GM19035 (cell line): ENCODE results near the gene PITPNB.

Experiments used
- ATAC-seq: cut with Tn5 transposase; IDR thresholded peaks from one replicate; pipeline ENCODE4 v1.9.1; 2021; ENCODE audit not compliant: unreplicated experiment

PITPNB gene

GRCh38 chr22:27835446-27835845 is 83.6 kb downstream of the PITPNB start:
- ATAC-seq = no peak

DNA sequence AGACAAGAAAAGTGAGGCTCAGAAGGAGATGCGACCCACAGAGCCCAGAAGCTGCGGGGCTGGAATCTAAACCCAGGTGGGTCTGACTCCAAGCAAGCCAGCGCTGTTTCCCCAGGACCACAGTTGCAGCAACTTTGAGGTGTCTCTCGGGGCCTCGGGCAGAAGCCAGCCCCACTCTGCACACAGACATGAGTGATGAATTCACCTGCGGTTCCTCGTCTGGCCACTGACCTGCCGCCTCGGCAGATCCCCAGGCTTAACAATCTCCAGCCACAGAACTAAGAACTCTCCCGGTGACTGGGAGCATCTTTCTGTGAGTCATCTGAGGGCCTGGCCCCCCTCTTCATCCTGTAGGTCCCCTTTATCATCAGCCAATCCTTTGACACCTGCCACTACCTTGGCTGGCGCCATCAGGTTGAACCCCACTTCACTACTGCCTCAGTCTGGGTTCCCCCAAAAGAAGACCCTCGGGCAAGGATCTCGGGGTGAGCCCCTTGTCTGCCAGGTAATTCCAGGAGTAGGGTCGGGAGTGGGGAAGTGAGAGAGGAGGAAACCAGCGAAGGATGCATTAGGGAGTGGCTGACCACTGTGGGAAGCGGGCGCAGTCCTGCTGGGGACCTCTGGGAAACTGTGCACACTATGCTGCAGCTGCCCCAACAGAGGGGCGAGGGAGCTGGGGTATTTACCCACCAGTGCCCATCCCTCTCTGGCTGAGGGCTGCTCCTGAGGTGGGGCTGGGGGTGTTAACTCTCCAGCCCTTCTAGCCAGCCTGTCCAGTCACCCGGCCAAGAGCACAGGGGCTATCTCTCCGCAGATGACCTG is 84.5 kb downstream of the PITPNB start:
- ATAC-seq = no peak

DNA sequence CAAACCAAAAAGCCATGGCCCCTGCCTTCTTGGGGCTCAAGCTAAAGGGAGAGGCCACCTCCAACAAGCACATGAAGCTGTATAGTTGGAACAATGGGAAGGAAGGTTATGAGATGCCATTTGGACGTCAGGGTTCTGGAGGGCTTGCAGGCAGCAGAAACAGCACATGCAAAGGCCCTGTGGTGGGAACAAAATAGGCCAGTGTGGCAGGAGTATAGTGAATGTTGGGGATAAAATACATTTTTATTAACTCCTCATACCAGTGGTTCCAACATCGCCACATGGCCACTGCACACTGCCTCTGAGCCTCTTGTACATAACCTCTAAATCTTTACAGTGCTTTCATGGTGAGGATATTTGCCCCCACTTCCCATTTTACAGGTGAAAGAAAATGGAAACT is 85.3 kb downstream of the PITPNB start:
- ATAC-seq = no peak

DNA sequence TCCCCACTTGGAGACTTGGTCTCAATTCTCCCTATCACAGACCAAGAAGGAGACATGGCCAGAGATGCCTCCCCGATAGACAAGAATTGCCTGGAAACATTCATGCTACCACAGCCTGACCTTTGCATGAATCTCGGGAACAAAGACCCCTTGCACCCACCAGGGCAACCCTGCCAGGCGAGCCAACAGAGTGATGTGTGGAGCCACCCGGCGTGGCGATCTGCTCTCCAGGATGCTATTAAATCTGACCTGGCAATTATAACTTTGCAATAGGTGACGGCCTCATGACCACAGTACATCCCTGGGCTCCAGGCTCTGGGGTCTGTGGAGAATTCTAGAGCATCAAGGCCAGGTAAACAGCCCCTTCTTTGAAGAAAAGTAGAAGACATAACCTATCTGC is 86.5 kb downstream of the PITPNB start:
- ATAC-seq = no peak

- ATAC-seq = no peak
Measured at GRCh38 chr22:27829620-27830019, 89.4 kb downstream of the PITPNB start.

DNA sequence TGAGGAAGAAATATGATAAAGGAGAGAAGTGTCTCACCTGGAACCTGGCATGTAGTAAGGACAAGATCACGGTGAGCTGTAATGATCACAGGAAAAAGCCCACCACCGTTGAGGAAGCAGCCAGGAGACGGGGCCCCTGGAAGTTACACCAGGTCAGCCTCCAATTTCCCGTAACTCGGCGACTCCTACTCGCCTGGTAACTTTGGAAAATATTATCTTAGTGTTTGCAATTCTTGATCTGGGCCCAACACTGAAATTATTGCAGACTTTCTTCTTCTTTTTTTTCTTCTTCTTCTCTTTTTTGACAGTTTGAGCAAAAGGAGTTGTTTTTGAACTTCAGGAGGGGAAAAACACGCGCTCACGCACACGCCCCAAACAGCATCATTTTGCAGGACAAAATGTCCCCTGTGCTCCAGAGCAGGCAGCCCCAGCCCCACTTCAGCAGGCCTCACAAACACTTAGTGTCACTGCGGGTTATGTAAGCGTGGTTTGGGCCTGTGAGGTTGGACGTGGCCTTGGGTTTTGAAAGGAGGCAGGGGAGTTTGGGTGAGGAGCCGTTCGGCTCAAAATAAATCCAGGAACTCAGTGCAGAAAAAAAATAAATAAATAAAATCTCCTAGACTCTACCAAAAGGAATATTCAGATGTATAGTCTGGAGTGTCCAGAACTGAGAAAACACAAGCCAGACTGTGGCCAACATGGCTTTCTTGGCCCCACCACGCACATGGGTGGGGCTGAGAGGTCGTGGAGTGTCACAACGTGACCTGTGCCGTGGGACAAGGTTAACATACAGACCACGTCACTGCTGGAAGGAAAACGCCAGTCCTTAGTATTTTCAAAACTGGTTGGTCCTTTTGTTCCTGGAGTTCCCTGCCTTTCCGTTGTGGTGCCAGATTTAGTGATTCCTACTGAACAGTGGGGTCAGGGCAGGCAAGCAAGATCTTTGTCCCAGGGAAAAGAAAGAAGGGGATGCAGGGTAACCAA is 91.2 kb downstream of the PITPNB start:
- no peak for ATAC-seq

DNA sequence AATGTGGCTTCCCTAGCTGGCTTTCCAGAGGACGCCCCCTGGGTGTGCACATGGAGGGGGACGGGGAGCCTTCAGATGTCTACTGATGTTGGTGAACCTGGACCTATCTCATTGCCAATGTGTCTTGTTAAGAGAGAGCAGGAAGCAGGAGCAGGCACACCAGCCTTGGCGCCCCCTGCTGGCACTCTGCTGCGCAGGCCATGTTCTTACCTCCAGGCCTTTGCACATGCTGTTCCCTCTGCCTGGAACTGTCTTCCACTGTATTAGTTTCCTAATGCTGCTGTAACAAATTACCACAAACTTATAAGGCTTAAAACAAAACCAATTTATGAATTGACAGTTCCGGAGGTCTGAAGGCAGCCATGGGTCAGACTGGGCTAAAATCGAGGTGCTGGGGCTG is 93.9 kb downstream of the PITPNB start:
- ATAC-seq = no peak

- ATAC-seq = no peak
Measured at GRCh38 chr22:27823221-27823620, 95.8 kb downstream of the PITPNB start.

DNA sequence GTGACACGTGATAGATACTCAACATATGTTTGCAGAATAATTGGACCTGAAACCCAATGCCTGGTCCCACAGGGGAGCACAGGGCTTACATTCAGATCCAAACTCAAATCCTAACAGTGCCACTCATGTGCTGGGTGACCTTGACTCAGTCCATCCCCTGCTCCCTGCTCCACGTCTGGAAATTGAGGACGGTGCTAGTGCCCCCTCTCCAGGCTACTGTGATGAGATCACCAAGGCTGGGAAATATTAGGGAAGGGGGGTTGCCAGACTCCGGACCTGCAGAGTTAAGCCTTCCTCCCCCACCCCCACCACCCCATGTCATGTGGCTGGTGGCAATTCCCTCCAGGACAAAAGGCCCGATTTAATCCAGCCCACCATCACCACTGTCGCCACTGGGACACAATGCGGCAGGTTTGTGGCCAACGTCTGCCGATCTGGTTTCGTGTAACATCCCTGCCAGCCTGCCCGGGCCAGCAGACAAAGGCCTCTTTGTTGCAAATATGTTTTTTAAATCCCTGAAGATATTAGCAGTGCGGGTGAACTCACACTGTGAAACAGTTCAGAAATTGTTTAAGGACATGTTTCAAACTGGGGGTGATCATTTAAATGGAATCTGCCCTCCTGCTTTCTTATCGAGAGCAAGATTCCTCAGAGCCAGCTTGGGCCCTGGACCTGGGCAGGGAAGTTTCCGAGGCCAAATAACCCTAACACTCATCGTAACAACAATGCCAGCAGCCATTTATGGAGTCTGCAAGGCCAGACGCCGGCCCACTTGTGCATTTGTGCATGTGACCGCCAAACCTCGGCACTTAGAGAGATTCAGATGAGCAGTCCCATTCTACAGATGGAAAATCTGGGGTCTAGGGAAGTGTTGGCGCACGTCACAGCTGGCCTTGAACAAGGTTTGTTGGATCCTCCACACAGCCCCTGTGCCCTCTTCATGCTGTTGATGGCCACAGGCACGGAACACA is 97.9 kb downstream of the PITPNB start:
- no peak for ATAC-seq

DNA sequence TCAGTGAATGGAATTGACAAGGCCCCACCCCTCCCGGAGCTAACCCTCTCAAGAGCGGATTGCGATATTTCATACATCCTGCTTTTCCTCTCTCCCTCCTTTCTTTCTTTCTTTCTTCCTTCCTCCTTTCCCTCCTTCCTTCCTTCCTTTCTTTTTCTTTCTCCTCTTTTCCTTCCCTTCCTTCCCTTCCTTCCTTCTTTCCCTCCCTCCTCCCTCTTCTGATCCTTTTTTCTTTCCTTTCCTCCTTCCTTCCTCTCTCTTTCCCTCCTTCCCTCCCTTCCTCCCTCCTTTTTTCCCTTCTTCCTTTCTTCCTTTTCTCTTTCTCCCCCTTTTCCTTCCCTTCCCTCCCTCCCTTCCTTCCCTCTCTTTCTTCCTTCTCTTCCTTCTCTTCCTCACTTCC is 102.5 kb downstream of the PITPNB start:
- no peak for ATAC-seq

DNA sequence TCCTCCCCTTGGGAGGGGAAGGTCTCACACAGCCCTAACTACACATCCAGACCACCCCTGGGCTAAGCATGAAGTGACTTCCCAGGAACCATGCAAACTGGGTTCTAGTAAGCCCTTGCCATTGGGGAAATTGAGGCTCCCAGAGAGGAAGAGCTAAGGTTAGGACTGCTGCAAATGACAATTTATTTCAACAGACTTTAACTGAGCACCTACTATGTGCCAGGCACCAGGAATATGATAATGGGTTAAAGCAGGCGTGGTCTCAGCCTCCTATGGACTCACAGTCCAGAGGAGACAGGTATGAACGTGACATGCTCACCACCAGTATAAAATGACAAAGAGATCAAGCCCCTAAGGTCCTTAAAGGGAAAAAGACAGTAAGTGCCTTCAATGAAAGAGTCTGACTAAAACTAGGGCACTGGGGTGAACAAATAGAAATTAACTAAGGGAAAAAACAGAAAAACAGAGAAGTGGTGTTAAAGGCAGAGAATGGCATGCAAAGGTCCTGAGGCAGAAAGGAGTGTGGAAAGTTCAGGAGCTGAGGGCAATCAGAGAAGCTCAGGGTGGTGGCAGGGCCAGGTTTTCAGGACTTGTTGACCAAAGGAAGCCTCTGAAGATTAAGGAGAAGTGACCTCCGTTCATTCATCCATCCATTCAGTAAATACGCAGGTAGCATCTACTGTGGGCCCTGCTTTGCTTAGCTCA is 103.1 kb downstream of the PITPNB start:
- ATAC-seq = no peak

GRCh38 chr22:27814993-27815392 is 104.1 kb downstream of the PITPNB start:
- no peak for ATAC-seq

- no peak for ATAC-seq
Measured at GRCh38 chr22:27811778-27812177, 107.3 kb downstream of the PITPNB start.

- ATAC-seq = no peak
Measured at GRCh38 chr22:27810609-27811151, 108.4 kb downstream of the PITPNB start.

DNA sequence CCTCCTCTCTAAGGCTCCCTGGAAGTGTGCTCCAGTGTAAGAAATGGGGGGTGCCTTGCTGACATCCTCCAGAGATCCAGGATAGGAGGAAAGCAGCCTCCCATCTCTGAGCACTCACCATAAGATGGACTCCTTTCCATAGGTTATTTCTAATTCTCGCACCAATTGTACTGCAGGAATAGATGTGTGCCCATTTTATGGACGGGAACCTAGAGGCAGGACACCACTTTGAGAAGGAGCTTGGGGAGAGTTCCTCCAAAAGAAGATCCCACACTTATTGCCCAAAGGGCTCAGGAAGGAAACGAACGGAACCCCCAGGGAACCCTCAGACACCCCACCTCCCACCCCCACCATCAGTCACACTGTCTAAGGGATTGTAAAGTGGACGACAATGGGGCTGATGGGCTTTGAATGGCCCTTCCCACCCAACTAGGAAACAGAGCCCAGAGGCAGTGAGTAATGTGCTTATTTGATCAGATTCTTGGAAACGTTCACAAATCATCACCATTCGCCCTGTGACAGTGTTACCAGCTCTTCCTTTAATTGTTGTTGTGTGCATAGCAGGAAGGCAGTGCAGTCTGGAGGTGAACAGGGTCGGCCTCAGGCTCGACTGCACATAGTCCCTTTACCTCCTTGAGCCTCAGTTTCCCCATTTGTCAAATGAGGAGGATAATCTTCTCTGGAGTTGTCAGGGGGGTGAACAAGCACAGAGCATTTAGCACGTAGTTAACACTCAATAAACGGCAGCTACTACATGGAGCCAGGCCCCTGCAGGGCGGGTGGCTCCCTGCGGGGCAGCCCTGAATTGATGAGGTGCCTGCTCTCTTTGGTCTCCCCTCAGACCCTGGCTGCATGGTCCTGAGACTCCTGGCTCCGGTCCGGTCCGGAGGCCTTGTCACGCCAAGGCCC is 109.1 kb downstream of the PITPNB start:
- no peak for ATAC-seq

DNA sequence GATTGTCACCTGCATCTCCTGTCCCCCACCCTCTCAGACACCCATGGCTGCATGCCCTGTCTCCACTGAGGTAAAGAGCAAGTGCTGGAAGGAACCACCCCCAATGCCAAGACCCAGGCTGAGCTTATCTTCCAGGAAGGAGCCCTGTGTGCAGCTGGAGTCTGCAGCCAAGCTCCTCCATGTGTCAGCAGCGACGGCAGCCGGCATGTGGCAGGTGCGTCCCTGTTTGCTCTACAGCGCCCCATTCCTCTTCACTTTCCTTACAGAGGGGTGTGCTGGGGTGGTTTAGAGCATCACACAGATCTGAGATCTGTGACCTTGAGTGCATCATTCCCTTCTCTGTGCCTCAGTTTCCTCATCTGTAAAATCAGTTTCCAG is 109.8 kb downstream of the PITPNB start:
- no peak for ATAC-seq

- ATAC-seq = no peak
Measured at GRCh38 chr22:27808451-27809225, 110.4 kb downstream of the PITPNB start.

- no peak for ATAC-seq
Measured at GRCh38 chr22:27805841-27806240, 113.2 kb downstream of the PITPNB start.
